ENCODE measurements around the gene LPP.

DNA sequence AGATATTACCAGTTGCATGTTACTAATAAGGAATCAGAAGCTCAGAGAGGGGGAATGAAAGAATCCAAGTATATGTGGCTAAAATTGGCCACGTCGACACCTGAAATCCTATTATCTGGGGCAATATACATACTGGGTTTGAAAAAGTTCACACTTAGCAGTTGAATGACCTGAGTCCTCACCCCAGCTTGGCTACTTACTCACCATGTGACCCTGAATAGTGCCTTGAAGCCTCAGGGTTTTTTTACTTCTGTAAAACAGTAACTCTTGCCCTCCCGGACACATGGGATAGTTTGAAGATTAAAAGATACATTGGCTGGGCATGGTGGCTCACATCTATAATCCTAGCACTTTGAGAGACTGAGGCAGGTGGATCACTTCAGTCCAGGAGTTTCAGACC is 675.6 kb downstream of the LPP start:
- TF ChIP-seq ELF4 (IDR thresholded peaks at IDR 0.05) = no peak
- TF ChIP-seq FOXM1 (IDR thresholded peaks at IDR 0.05; ENCODE audit: borderline replicate concordance) = no peak
- no peak for TF ChIP-seq PKNOX1 (IDR thresholded peaks at IDR 0.05)
- no peak for TF ChIP-seq HDGF (IDR thresholded peaks at IDR 0.05; ENCODE audit: borderline replicate concordance)
- no peak for TF ChIP-seq SP1 (IDR thresholded peaks at IDR 0.05)
- no peak for TF ChIP-seq ZNF384 (IDR thresholded peaks at IDR 0.05)
- no peak for TF ChIP-seq TARDBP (IDR thresholded peaks at IDR 0.05)
- no peak for TF ChIP-seq FOXK2 (IDR thresholded peaks at IDR 0.05)
- TF ChIP-seq BHLHE40 (IDR thresholded peaks at IDR 0.05; ENCODE audit: borderline replicate concordance) = no peak
- no peak for TF ChIP-seq SUZ12 (IDR thresholded peaks at IDR 0.05)
- no peak for TF ChIP-seq CTBP1 (IDR thresholded peaks at IDR 0.05; ENCODE audit: borderline replicate concordance)
- no peak for TF ChIP-seq ARNT (IDR thresholded peaks at IDR 0.05)
- no peak for TF ChIP-seq NFRKB (IDR thresholded peaks at IDR 0.05)
- TF ChIP-seq FOXA1 (IDR thresholded peaks at IDR 0.05) = no peak
